Medulla oblongata (tissue), 1 donor: ENCODE measurements around the gene PSMA7.

ENCODE experiments used
- DNase-seq: peaks from one replicate; pipeline ENCODE4 v3.0.0-alpha.2; 2015; ENCODE audit errors: extremely low spot score

The PSMA7 gene

GRCh38 chr20:62136283-62137091 lies 6.7 kb downstream of the PSMA7 start:
- peak; percentile 74 for DNase-seq

- no peak for DNase-seq
These were observed 7.5 kb downstream of the PSMA7 start for GRCh38 chr20:62135573-62136266.

GRCh38 chr20:62134735-62135231 lies 8.4 kb downstream of the PSMA7 start:
- no peak for DNase-seq

- DNase-seq, result no peak
These were observed 9.3 kb downstream of the PSMA7 start for GRCh38 chr20:62133864-62134263.

- DNase-seq, result no peak
These were observed 9.9 kb downstream of the PSMA7 start for GRCh38 chr20:62133051-62133845.

GRCh38 chr20:62132421-62132820 lies 10.8 kb downstream of the PSMA7 start:
- no peak for DNase-seq

GRCh38 chr20:62131560-62132320 lies 11.5 kb downstream of the PSMA7 start:
- no peak for DNase-seq

- no peak for DNase-seq
These were observed 13.3 kb downstream of the PSMA7 start for GRCh38 chr20:62129731-62130531.

- no peak for DNase-seq
These were observed 14.7 kb downstream of the PSMA7 start for GRCh38 chr20:62128502-62128901.

- no peak for DNase-seq
These were observed 15.4 kb downstream of the PSMA7 start for GRCh38 chr20:62127799-62128198.

GRCh38 chr20:62126141-62126540 lies 17.1 kb downstream of the PSMA7 start:
- DNase-seq, result no peak

GRCh38 chr20:62123450-62124118 lies 19.6 kb downstream of the PSMA7 start:
- no peak for DNase-seq

- no peak for DNase-seq
These were observed 20.3 kb downstream of the PSMA7 start for GRCh38 chr20:62122654-62123449.

GRCh38 chr20:62121776-62122653 lies 21.2 kb downstream of the PSMA7 start, which contains the start of gene LSM14B:
TSS of gene LSM14B (plus strand) at chr20:62122475. CDS start at chr20:62122667, 192 bp downstream.
- DNase-seq, result peak; percentile 96

GRCh38 chr20:62120990-62121775 lies 22.0 kb downstream of the PSMA7 start:
- DNase-seq, result no peak

GRCh38 chr20:62120365-62120762 lies 22.8 kb downstream of the PSMA7 start:
- DNase-seq, result no peak
